Mesenchymal stem cell (in vitro differentiated cells and primary cell): Measurements from ENCODE around the gene PDZD2.
A peak's percentile ranks its signal among the peaks of the same experiment; 100 is the strongest.

Experiments used
- DNase-seq: peaks from one replicate; pipeline ENCODE4 v3.0.0-alpha.2; 2013
- H2AFZ ChIP-seq: one replicate; pipeline ENCODE4 v1.6.1; 2013; ENCODE audit warnings: low read depth, mild to moderate bottlenecking, control low read depth, inconsistent platforms, low read length, moderate library complexity
- H2AK5ac ChIP-seq: 2 replicates; pipeline ENCODE4 v1.6.1; 2013; ENCODE audit warnings: low read length, moderate library complexity, mild to moderate bottlenecking, inconsistent platforms; ENCODE audit not compliant: severe bottlenecking
- H2BK120ac ChIP-seq: one replicate; pipeline ENCODE4 v1.6.1; 2013; ENCODE audit warnings: low read depth, mild to moderate bottlenecking, inconsistent platforms, low read length, moderate library complexity
- H2BK12ac ChIP-seq, 2 experiments: one replicate each; pipeline ENCODE4 v1.6.1; 2013; ENCODE audit warnings: inconsistent platforms in 2 of 2, low read length in 2 of 2, mild to moderate bottlenecking in 2 of 2, moderate library complexity in 2 of 2, control low read depth in 1 of 2
- H2BK15ac ChIP-seq: one replicate; pipeline ENCODE4 v1.6.1; 2013; ENCODE audit warnings: mild to moderate bottlenecking, low read depth, inconsistent platforms; ENCODE audit not compliant: poor library complexity, severe bottlenecking
- H2BK5ac ChIP-seq: 2 replicates; pipeline ENCODE4 v1.6.1; 2013; ENCODE audit warnings: low read depth, mild to moderate bottlenecking, low read length, control low read depth, inconsistent platforms; ENCODE audit not compliant: poor library complexity, severe bottlenecking
- H3K14ac ChIP-seq, 2 experiments: one replicate each; pipeline ENCODE4 v1.6.1; 2013; ENCODE audit warnings: inconsistent platforms in 2 of 2, low read length in 2 of 2, control low read depth in 1 of 2, mild to moderate bottlenecking in 1 of 2, moderate library complexity in 1 of 2
- H3K18ac ChIP-seq, 2 experiments: one replicate each; pipeline ENCODE4 v1.6.1; 2013; ENCODE audit warnings: inconsistent platforms in 2 of 2, low read length in 2 of 2, control low read depth in 1 of 2, low read depth in 1 of 2, mild to moderate bottlenecking in 1 of 2
- H3K23ac ChIP-seq, 2 experiments: one replicate each; pipeline ENCODE4 v1.6.1; 2013; ENCODE audit warnings: inconsistent platforms in 2 of 2, low read length in 2 of 2, mild to moderate bottlenecking in 2 of 2, moderate library complexity in 2 of 2, control low read depth in 1 of 2
- H3K27ac ChIP-seq: 2 replicates; pipeline ENCODE4 v1.5.1; 2013; ENCODE audit warnings: mild to moderate bottlenecking, moderate library complexity, low read length, control low read depth, inconsistent platforms; ENCODE audit not compliant: poor library complexity, severe bottlenecking
- H3K27me3 ChIP-seq, 2 experiments: 2 replicates each; pipeline versions ENCODE4 v1.6.1 to v1.7.0; 2013; ENCODE audit warnings: low read length in 2 of 2, mild to moderate bottlenecking in 2 of 2, moderate library complexity in 2 of 2, control low read depth in 1 of 2, inconsistent platforms in 1 of 2; ENCODE audit not compliant: control insufficient read depth in 1 of 2, insufficient read depth in 1 of 2
- H3K36me3 ChIP-seq, 2 experiments: 2 replicates each; pipeline versions ENCODE4 v1.6.1 to v1.7.0; 2013; ENCODE audit warnings: low read length in 2 of 2, control low read depth in 1 of 2, inconsistent platforms in 1 of 2, low read depth in 1 of 2, mild to moderate bottlenecking in 1 of 2; ENCODE audit not compliant: insufficient read depth in 2 of 2, control insufficient read depth in 1 of 2
- H3K4ac ChIP-seq, 2 experiments: one replicate each; pipeline ENCODE4 v1.6.1; 2013; ENCODE audit warnings: inconsistent platforms in 2 of 2, low read length in 2 of 2, mild to moderate bottlenecking in 2 of 2, moderate library complexity in 2 of 2, control low read depth in 1 of 2, low read depth in 1 of 2
- H3K4me1 ChIP-seq: 2 replicates; pipeline ENCODE4 v1.6.1; 2013; ENCODE audit warnings: low read depth, low read length, control low read depth; ENCODE audit not compliant: control insufficient read depth, insufficient read depth
- H3K4me2 ChIP-seq: 2 replicates; pipeline ENCODE4 v1.6.1; 2013; ENCODE audit warnings: low read length, mild to moderate bottlenecking, inconsistent platforms; ENCODE audit not compliant: poor library complexity, severe bottlenecking
- H3K4me3 ChIP-seq, 2 experiments: 2 replicates each; pipeline versions ENCODE4 v1.5.1 to v1.7.0; 2013; ENCODE audit warnings: low read length in 2 of 2, mild to moderate bottlenecking in 2 of 2, control low read depth in 1 of 2, low read depth in 1 of 2; ENCODE audit not compliant: insufficient read depth in 1 of 2
- H3K79me1 ChIP-seq: replicated peaks from 2 replicates; pipeline ENCODE4 v1.6.1; 2013; ENCODE audit warnings: mild to moderate bottlenecking, control low read depth, low read length, inconsistent platforms; ENCODE audit not compliant: poor library complexity, severe bottlenecking
- H3K9ac ChIP-seq: 2 replicates; pipeline ENCODE4 v1.7.0; 2013; ENCODE audit warnings: mild to moderate bottlenecking, low read length, moderate library complexity
- H3K9me3 ChIP-seq: 2 replicates; pipeline ENCODE4 v1.7.0; 2013; ENCODE audit warnings: mild to moderate bottlenecking, low read length; ENCODE audit not compliant: control insufficient read depth
- H4K8ac ChIP-seq: one replicate; pipeline ENCODE4 v1.6.1; 2013; ENCODE audit warnings: inconsistent platforms, mild to moderate bottlenecking, low read length, moderate library complexity
- H4K91ac ChIP-seq: one replicate; pipeline ENCODE4 v1.6.1; 2013; ENCODE audit warnings: mild to moderate bottlenecking, low read length, inconsistent platforms
- WGBS: methylation state at CpG from one replicate; pipeline ENCODE4 v1.1.7; 2013; ENCODE audit warnings: mixed read lengths; 5-methylcytosine and 5-hydroxymethylcytosine counted together

The PDZD2 gene

GRCh38 chr5:32098291-32098690, 459.4 kb downstream of the PDZD2 start:
- Histone ChIP-seq H3K36me3 (peaks cover 55 to 90% of the 10 kb centered on the region in 2 experiments), H4K8ac (no peak overlapping the region), H3K27ac (no peak overlapping the region), H3K9ac (no peak overlapping the region), H3K4me1 (no peaks in the 10 kb centered on the region), H2AK5ac (no peak overlapping the region), H3K27me3 (no peaks in the 10 kb centered on the region), H3K4me3 (no peak overlapping the region), H3K4ac (no peak overlapping the region), H3K14ac (no peak overlapping the region), H3K23ac (no peak overlapping the region), H4K91ac (no peak overlapping the region), H3K79me1 (peaks cover 21% of the 10 kb centered on the region), H3K18ac (no peak overlapping the region), H2AFZ (no peak overlapping the region), H2BK5ac (no peak overlapping the region), H3K9me3 (no peaks in the 10 kb centered on the region), H2BK12ac (no peak overlapping the region), H3K4me2 (no peak overlapping the region), H2BK15ac (no peak overlapping the region), H2BK120ac (no peak overlapping the region)
- peak; percentile 37 for DNase-seq
- WGBS, result 71% methylated on average over 9 of the region's 9 CpGs

GRCh38 chr5:32098890-32099310, 460.0 kb downstream of the PDZD2 start:
- H3K18ac ChIP-seq, result no peak overlapping the region
- H2BK5ac ChIP-seq, result no peak overlapping the region
- H3K79me1 ChIP-seq, result peaks cover 21% of the 10 kb centered on the region
- no peak overlapping the region for H3K4me2 ChIP-seq
- no peak overlapping the region for H3K4ac ChIP-seq
- WGBS, result 71% methylated on average over 11 of the region's 11 CpGs
- no peak overlapping the region for H3K9ac ChIP-seq
- no peak overlapping the region for H2BK120ac ChIP-seq
- no peaks in the 10 kb centered on the region for H3K4me1 ChIP-seq
- no peak overlapping the region for H2BK15ac ChIP-seq
- no peak overlapping the region for H3K4me3 ChIP-seq
- H3K14ac ChIP-seq, result no peak overlapping the region
- H3K23ac ChIP-seq, result no peak overlapping the region
- H2BK12ac ChIP-seq, result no peak overlapping the region
- H3K27ac ChIP-seq, result no peak overlapping the region
- DNase-seq, result no peak
- no peaks in the 10 kb centered on the region for H3K27me3 ChIP-seq
- H2AK5ac ChIP-seq, result no peak overlapping the region
- H4K91ac ChIP-seq, result no peak overlapping the region
- H2AFZ ChIP-seq, result no peak overlapping the region
- peaks cover 61 to 93% of the 10 kb centered on the region in 2 experiments for H3K36me3 ChIP-seq
- no peak overlapping the region for H4K8ac ChIP-seq
- H3K9me3 ChIP-seq, result no peaks in the 10 kb centered on the region

GRCh38 chr5:32099486-32100035, 460.6 kb downstream of the PDZD2 start:
- no peak overlapping the region for H4K8ac ChIP-seq
- H3K23ac ChIP-seq, result no peak overlapping the region
- no peak overlapping the region for H3K14ac ChIP-seq
- H2BK120ac ChIP-seq, result no peak overlapping the region
- no peak for DNase-seq
- H3K4me2 ChIP-seq, result no peak overlapping the region
- no peaks in the 10 kb centered on the region for H3K9me3 ChIP-seq
- H2BK12ac ChIP-seq, result no peak overlapping the region
- no peak overlapping the region for H2BK15ac ChIP-seq
- H3K4me1 ChIP-seq, result no peaks in the 10 kb centered on the region
- WGBS, result 35% methylated on average over 9 of the region's 9 CpGs
- H2AFZ ChIP-seq, result no peak overlapping the region
- peaks cover 21% of the 10 kb centered on the region for H3K79me1 ChIP-seq
- H4K91ac ChIP-seq, result no peak overlapping the region
- no peaks in the 10 kb centered on the region for H3K27me3 ChIP-seq
- H3K4ac ChIP-seq, result no peak overlapping the region
- H3K4me3 ChIP-seq, result no peak overlapping the region
- no peak overlapping the region for H2BK5ac ChIP-seq
- H3K36me3 ChIP-seq, result peaks cover 63 to 94% of the 10 kb centered on the region in 2 experiments
- H3K18ac ChIP-seq, result no peak overlapping the region
- no peak overlapping the region for H3K9ac ChIP-seq
- no peak overlapping the region for H3K27ac ChIP-seq
- H2AK5ac ChIP-seq, result no peak overlapping the region

GRCh38 chr5:32100230-32100629, 461.3 kb downstream of the PDZD2 start:
- H3K27ac ChIP-seq, result no peak overlapping the region
- no peak overlapping the region for H2AK5ac ChIP-seq
- H3K14ac ChIP-seq, result no peak overlapping the region
- no peak overlapping the region for H2AFZ ChIP-seq
- peak; percentile 15 for DNase-seq
- H4K91ac ChIP-seq, result no peak overlapping the region
- no peak overlapping the region for H4K8ac ChIP-seq
- H2BK5ac ChIP-seq, result no peak overlapping the region
- H3K4me2 ChIP-seq, result no peak overlapping the region
- no peak overlapping the region for H2BK120ac ChIP-seq
- no peak overlapping the region for H3K4me3 ChIP-seq
- H3K4me1 ChIP-seq, result no peaks in the 10 kb centered on the region
- H3K36me3 ChIP-seq, result peaks cover 61 to 94% of the 10 kb centered on the region in 2 experiments
- no peak overlapping the region for H2BK12ac ChIP-seq
- H3K9me3 ChIP-seq, result no peaks in the 10 kb centered on the region
- H3K27me3 ChIP-seq, result no peaks in the 10 kb centered on the region
- H3K79me1 ChIP-seq, result peaks cover 21% of the 10 kb centered on the region
- no peak overlapping the region for H2BK15ac ChIP-seq
- 68% methylated on average over 5 of the region's 6 CpGs for WGBS
- no peak overlapping the region for H3K23ac ChIP-seq
- H3K4ac ChIP-seq, result no peak overlapping the region
- no peak overlapping the region for H3K9ac ChIP-seq
- no peak overlapping the region for H3K18ac ChIP-seq
